G401 (cell line): ENCODE measurements around the gene GALNS. TPM values are rescaled to one million over a fixed set of nuclear protein-coding genes. Genes with fewer than 3 reads are reported as not detected.
A peak's percentile ranks its signal among the peaks of the same experiment; 100 is the strongest.

Experiments
- DNase-seq: peaks from one replicate; pipeline ENCODE4 v3.0.0-alpha.2; 2015; ENCODE audit warnings: low spot score
- in situ Hi-C: cut with HindIII; loops from 2 replicates; pipeline ENCODE4 v1.10.0; 2016; ENCODE audit warnings: low sequenced_read_pairs, mixed read lengths
- total RNA-seq: library from RNA; depleted of rRNA; stranded (reverse); fragments of >200 nt; shearing (Covaris generic); gene quantifications from 2 replicates; pipeline ENCODE4 v1.2.3, GENCODE V29; 2014

The GALNS gene
- total RNA-seq, 1 experiment from 2014 or later: 12.3 TPM

- DNase-seq: peak; percentile 77
Measured at GRCh38 chr16:88810912-88811768, 45.6 kb downstream of the GALNS start.

GRCh38 chr16:88810166-88810911 is 46.4 kb downstream of the GALNS start:
- DNase-seq: no peak
- in situ Hi-C loops: no loop called here

More at GRCh38 chr16:88810912-88811768, 45.6 kb downstream of the GALNS start:
- in situ Hi-C loops: no loop called here

GRCh38 chr16:88809676-88810165 is 47.0 kb downstream of the GALNS start:
- DNase-seq: no peak
- in situ Hi-C loops: no loop called here

GRCh38 chr16:88809068-88809675 is 47.6 kb downstream of the GALNS start:
- peak; percentile 45 for DNase-seq
- in situ Hi-C loops: no loop called here

GRCh38 chr16:88807626-88808453 is 48.9 kb downstream of the GALNS start:
- no peak for DNase-seq
- in situ Hi-C loops: no loop called here

GRCh38 chr16:88807142-88807625 is 49.6 kb downstream of the GALNS start:
- DNase-seq: no peak
- in situ Hi-C loops: no loop called here

GRCh38 chr16:88806491-88807111 is 50.1 kb downstream of the GALNS start:
- in situ Hi-C loops: no loop called here
- DNase-seq: no peak

GRCh38 chr16:88805887-88806393 is 50.8 kb downstream of the GALNS start:
- no peak for DNase-seq
- in situ Hi-C loops: no loop called here

GRCh38 chr16:88805340-88805715 is 51.4 kb downstream of the GALNS start:
- DNase-seq: no peak
- in situ Hi-C loops: no loop called here

- DNase-seq: no peak
- in situ Hi-C loops: no loop called here
Measured at GRCh38 chr16:88804552-88805339, 52.0 kb downstream of the GALNS start.

- no peak for DNase-seq
- in situ Hi-C loops: no loop called here
Measured at GRCh38 chr16:88804173-88804551, 52.6 kb downstream of the GALNS start.

GRCh38 chr16:88803264-88803987 is 53.3 kb downstream of the GALNS start, which contains the start of gene CDT1:
Gene CDT1 (plus strand): TSS chr16:88803789. CDS start chr16:88803832, 43 bp downstream.
- in situ Hi-C loops: no loop called here
- DNase-seq: peak; percentile 75

GRCh38 chr16:88800277-88800592 is 56.5 kb downstream of the GALNS start:
- in situ Hi-C loops: no loop called here
- DNase-seq: no peak

GRCh38 chr16:88799569-88800276 is 57.0 kb downstream of the GALNS start:
- no peak for DNase-seq
- in situ Hi-C loops: no loop called here

- no peak for DNase-seq
Measured at GRCh38 chr16:88798772-88799455, 57.8 kb downstream of the GALNS start.

GRCh38 chr16:88798073-88798472 is 58.7 kb downstream of the GALNS start:
- in situ Hi-C loops: no loop called here
- DNase-seq: no peak

More at GRCh38 chr16:88798772-88799455, 57.8 kb downstream of the GALNS start:
- in situ Hi-C loops: no loop called here
